Ramos (cell line): ENCODE data around the gene KCNMA1.

Experiments used
- in situ Hi-C: fragments of 300-500 bp; cut with MboI; formaldehyde crosslinking; loops from one replicate; pipeline ENCODE4 v1.14.3; 2022; ENCODE audit warnings: low sequenced_read_pairs; ENCODE audit not compliant: unreplicated experiment

The KCNMA1 gene

GRCh38 chr10:76829724-76830123 lies 807.9 kb downstream of the KCNMA1 start:
- in situ Hi-C loops = no loop called here
